Breast epithelium (tissue), 4 donors: ENCODE data around the gene C2CD4D. TPM values are rescaled to one million over a fixed set of nuclear protein-coding genes. Genes with fewer than 3 reads are reported as not detected.

Source experiments
- DNase-seq, 2 donors: peaks; one replicate each; pipeline ENCODE4 v3.0.0-alpha.2; 2019; ENCODE audit warnings: low spot score in 2 of 2
- H3K27ac ChIP-seq, 2 donors: fragments of 200-600 bp; sonication (generic) in 1 of 2; one replicate each; pipeline ENCODE4 v1.5.1; 2016 to 2019; ENCODE audit warnings: mild to moderate bottlenecking in 1 of 2
- H3K27me3 ChIP-seq, 2 donors: fragments of 200-600 bp; sonication (generic) in 1 of 2; one replicate each; pipeline versions ENCODE4 v1.5.1 to v1.6.0; 2017 to 2019; ENCODE audit warnings: control low read depth in 1 of 2, mild to moderate bottlenecking in 1 of 2
- H3K36me3 ChIP-seq: fragments of 200-600 bp; one replicate; pipeline ENCODE4 v1.5.1; 2019
- H3K4me1 ChIP-seq, 2 donors: fragments of 200-600 bp; sonication (generic); one replicate each; pipeline ENCODE4 v1.5.1; 2016 to 2019; ENCODE audit warnings: control low read depth in 1 of 2
- H3K4me3 ChIP-seq, 3 donors: fragments of 200-600 bp; sonication (generic); 1 replicate in 2 of 3; 2 replicates in 1 of 3; pipeline ENCODE4 v1.5.1; 2016 to 2019; ENCODE audit warnings: mild to moderate bottlenecking in 3 of 3, moderate library complexity in 2 of 3
- H3K9me3 ChIP-seq, 2 donors: fragments of 200-600 bp; sonication (generic) in 1 of 2; one replicate each; pipeline ENCODE4 v1.5.1; 2016 to 2019; ENCODE audit warnings: control low read depth in 1 of 2
- POLR2A ChIP-seq: fragments of 450-650 bp; IDR thresholded peaks from one replicate; pipeline ENCODE4 v1.6.1; 2016; ENCODE audit warnings: antibody characterized with exemption, mild to moderate bottlenecking, moderate library complexity
- POLR2AphosphoS5 ChIP-seq, 3 donors: sonication (generic); formaldehyde crosslinking; IDR thresholded peaks; one replicate each; pipeline ENCODE4 v1.6.1; 2017; ENCODE audit warnings: antibody characterized with exemption in 3 of 3
- intact Hi-C: fragments of 100-400 bp; cut with DNase I; formaldehyde crosslinking; loops from one replicate; pipeline ENCODE4 v1.15.1; 2023; ENCODE audit warnings: low total_unique reads
- total RNA-seq, 3 donors: library from RNA; depleted of rRNA; stranded (reverse); fragments of >200 nt; gene quantifications; one replicate each; pipeline ENCODE4 v1.1.0, GENCODE V29; 2016
- TF ChIP-seq, protein P1 (sequence below), 3 donors: fragments of 450-650 bp; IDR thresholded peaks; one replicate each; pipeline ENCODE4 v1.5.1; 2016 to 2017; ENCODE audit warnings: antibody characterized with exemption in 3 of 3, mild to moderate bottlenecking in 3 of 3, moderate library complexity in 3 of 3

The C2CD4D gene
- total RNA-seq, 3 donors from 2014 or later, result 0.32 to 0.73 TPM; not detected in 1

DNA sequence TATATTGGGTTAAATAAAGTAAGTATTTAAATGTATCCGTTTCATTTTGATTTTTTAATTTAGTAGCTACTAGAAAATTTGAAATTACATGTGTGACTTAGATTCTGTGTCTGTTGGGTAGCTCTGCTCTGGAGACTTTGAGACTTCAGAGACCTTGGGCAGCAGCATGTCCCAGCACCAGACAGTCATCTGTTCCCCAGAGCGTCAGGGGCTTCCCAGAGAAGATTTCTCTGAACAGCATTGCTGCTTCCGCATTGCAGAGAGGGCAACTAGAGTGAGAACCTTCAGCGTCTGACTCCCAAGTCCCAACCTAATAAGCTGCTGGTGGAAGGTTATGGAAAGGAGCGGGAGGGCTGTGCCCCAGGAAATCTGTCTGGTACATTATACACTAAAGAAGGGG lies 41.0 kb downstream of the C2CD4D start:
- H3K27me3 ChIP-seq, result no peaks in the 10 kb centered on the region
- H3K4me1 ChIP-seq, result no peaks in the 10 kb centered on the region
- no peaks in the 10 kb centered on the region for H3K9me3 ChIP-seq
- intact Hi-C loops, result no loop called here
- no peak overlapping the region for H3K27ac ChIP-seq
- DNase-seq, result no peak
- no peak overlapping the region for H3K4me3 ChIP-seq
- TF ChIP-seq POLR2AphosphoS5 (IDR thresholded peaks at IDR 0.05) (no peak), POLR2A (no peak)
- TF ChIP-seq, protein P1, sequence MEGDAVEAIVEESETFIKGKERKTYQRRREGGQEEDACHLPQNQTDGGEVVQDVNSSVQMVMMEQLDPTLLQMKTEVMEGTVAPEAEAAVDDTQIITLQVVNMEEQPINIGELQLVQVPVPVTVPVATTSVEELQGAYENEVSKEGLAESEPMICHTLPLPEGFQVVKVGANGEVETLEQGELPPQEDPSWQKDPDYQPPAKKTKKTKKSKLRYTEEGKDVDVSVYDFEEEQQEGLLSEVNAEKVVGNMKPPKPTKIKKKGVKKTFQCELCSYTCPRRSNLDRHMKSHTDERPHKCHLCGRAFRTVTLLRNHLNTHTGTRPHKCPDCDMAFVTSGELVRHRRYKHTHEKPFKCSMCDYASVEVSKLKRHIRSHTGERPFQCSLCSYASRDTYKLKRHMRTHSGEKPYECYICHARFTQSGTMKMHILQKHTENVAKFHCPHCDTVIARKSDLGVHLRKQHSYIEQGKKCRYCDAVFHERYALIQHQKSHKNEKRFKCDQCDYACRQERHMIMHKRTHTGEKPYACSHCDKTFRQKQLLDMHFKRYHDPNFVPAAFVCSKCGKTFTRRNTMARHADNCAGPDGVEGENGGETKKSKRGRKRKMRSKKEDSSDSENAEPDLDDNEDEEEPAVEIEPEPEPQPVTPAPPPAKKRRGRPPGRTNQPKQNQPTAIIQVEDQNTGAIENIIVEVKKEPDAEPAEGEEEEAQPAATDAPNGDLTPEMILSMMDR (IDR thresholded peaks at IDR 0.05), result no peak
- no peaks in the 10 kb centered on the region for H3K36me3 ChIP-seq

DNA sequence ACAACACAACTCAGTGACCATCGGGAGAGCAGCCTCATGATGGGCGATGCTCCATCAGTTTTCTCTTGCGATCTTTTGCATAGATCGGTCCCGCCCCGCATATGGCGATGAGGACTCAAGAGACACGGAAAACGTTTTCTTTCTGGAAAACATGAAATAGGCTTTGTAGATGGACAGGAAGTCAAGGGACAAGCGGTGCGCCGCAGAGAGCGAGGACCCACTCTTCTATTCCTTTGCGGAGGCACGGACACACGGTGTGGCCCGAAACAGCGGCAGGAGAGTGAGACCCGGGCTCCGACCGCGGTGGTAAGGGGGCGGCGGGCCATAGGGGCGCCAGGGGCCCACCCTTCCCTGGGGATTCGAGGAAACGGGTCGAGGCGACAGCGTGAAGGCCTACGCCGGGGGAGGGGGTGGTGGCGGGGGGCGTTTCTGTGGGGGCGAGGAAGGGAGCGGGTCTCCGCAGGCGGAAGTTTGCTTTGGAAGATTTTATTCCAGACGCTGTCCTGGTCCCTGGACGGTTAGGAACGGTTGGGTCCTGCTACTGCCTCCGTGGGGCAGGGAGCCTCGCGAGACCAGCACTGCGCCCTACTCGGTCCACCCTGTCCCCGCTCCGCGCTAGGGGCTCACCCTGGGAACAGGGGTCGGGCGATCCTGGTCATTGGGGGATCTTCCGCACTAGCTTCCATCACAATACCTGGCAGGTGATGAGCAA lies 48.5 kb downstream of the C2CD4D start:
- H3K27ac ChIP-seq, result peak overlapping the region; percentile 22 to 37
- no peaks in the 10 kb centered on the region for H3K9me3 ChIP-seq
- H3K4me3 ChIP-seq, result peak overlapping the region; percentile 63 to 74 (median 63)
- H3K27me3 ChIP-seq, result no peaks in the 10 kb centered on the region
- intact Hi-C loops, result no loop called here
- no peak for DNase-seq
- no peaks in the 10 kb centered on the region for H3K36me3 ChIP-seq
- peak in 1 of 3 donors; percentile 18 for TF ChIP-seq POLR2AphosphoS5 (IDR thresholded peaks at IDR 0.05)
- TF ChIP-seq POLR2A, result no peak
- H3K4me1 ChIP-seq, result no peaks in the 10 kb centered on the region

DNA sequence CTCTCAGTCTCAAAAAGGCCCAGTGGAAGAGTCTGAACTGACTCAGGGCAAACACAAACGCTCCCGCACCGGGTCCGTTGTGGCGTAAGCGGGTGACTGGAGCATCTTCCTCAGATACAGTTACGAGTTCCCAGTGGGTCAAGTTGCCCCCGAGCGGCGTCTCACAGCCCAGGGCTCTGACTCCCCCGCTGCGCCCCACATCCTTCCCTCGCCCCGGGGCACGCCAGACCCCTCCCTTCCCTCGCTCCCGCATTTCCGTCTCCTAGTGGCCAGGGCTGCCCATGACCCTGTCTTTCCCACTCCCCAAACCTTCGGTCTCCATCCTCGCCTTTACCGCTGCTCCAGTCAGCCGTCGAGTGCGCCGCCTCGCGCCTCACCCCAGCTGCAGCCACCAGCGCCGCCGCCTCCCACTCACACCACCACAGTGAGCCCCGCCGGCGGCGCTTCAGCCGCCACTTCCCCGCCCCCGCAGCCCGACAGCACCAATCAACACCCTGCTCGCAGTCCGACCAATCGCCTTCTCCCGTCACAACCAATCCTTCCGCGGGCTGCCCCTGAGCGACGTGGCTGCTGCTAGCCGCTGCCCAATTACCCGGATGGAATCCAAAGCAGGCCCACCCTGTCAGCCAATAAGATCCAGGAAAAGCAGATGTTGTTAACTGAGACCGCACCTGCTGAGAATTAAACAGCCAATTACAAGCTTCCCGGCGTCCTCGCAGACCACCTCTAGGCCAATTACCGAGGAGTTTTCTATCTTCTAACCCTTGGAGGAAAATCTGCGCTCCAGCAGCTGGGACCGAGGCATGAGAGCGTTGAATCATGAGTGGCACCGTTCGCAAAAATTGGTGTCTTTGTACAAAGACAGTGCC lies 49.3 kb downstream of the C2CD4D start, which contains the start of gene TDRKH:
TSS of gene TDRKH (minus strand) at position 430 of the 869 bp plus-strand sequence. CDS start 7,478 bp downstream, outside the sequence.
- Histone ChIP-seq H3K36me3 (no peaks in the 10 kb centered on the region), H3K9me3 (no peaks in the 10 kb centered on the region), H3K27ac (peak within 1 kb of the TSS; percentile 22 to 42), H3K27me3 (no peaks in the 10 kb centered on the region), H3K4me3 (peak within 1 kb of the TSS; percentile 63 to 74 (median 63)), H3K4me1 (no peaks in the 10 kb centered on the region)
- peak; percentile 98 to 99 for DNase-seq
- no peak for TF ChIP-seq POLR2A
- TF ChIP-seq, protein P1 (IDR thresholded peaks at IDR 0.05), result peak in 2 of 3 donors; percentile 46 to 66
- intact Hi-C loops, result no loop called here

Other genes with a start within 250 kb of the C2CD4D start
- 10 to 100 TPM; 41.3 to 46.8 (median 43.6) TPM for gene SNX27, start 227.8 kb downstream of the C2CD4D start, total RNA-seq
- not detected for gene CELF3, start 123.0 kb downstream of the C2CD4D start, total RNA-seq
- not detected for gene RIIAD1, start 118.3 kb downstream of the C2CD4D start, total RNA-seq
- gene MRPL9, start 76.3 kb downstream of the C2CD4D start, total RNA-seq, result 10 to 100 TPM; 58.3 to 68.5 (median 66.9) TPM
- gene TDRKH, start 49.3 kb downstream of the C2CD4D start, total RNA-seq, result 1 to 10 TPM; 5.6 to 9.7 (median 6.7) TPM
- under 1 TPM; 0.16 to 0.88 (median 0.33) TPM for gene LINGO4, start 34.4 kb downstream of the C2CD4D start, total RNA-seq
- gene RORC, start 8.0 kb downstream of the C2CD4D start, total RNA-seq, result 10 to 100 TPM in 2 of 3 donors, 1 to 10 TPM in 1; 7.8 to 48.6 (median 24.9) TPM
- gene THEM5, start 13.9 kb upstream of the C2CD4D start, total RNA-seq, result not detected
- gene THEM4, start 69.7 kb upstream of the C2CD4D start, total RNA-seq, result 10 to 100 TPM; 21.6 to 23.7 (median 22.2) TPM
- 100 to 1,000 TPM in 1 of 3 donors, 10 to 100 TPM in 2; 70.4 to 156 (median 84.9) TPM for gene S100A10, start 154.0 kb upstream of the C2CD4D start, total RNA-seq
- 100 to 1,000 TPM; 220 to 325 (median 275) TPM for gene S100A11, start 197.2 kb upstream of the C2CD4D start, total RNA-seq
- not detected for gene TCHHL1, start 249.2 kb upstream of the C2CD4D start, total RNA-seq